Right forelimb (tissue), 1 donor: Measurements from ENCODE around the gene NPPA.
"Not testable (repeated sequence)": the region's sequence is repeated elsewhere in the genome, so short reads cannot be mapped to it uniquely, and the experiment has no call there.

Experiments used
- DNase-seq: peaks from one replicate; pipeline ENCODE4 v3.0.0-alpha.2; 2018

NPPA gene

GRCh38 chr1:11805422-11806306 is 41.9 kb downstream of the NPPA start, which contains the start of the genes CLCN6 and MTHFR:
Gene CLCN6, plus strand, starts transcription at chr1:11806191. Its CDS starts 72 bp downstream, at chr1:11806263.
Gene MTHFR, minus strand, starts transcription at chr1:11805964. Its CDS starts 2,848 bp downstream, at chr1:11803116.
- DNase-seq = peak; percentile 99

- peak; percentile 66 for DNase-seq
These were observed 42.7 kb downstream of the NPPA start for GRCh38 chr1:11804666-11805421.

- not testable (repeated sequence) for DNase-seq
These were observed 43.5 kb downstream of the NPPA start for GRCh38 chr1:11803924-11804665.

- peak; percentile 92 for DNase-seq
These were observed 44.4 kb downstream of the NPPA start for GRCh38 chr1:11802973-11803885.

- no peak for DNase-seq
These were observed 45.0 kb downstream of the NPPA start for GRCh38 chr1:11802616-11802972.

- no peak for DNase-seq
These were observed 46.7 kb downstream of the NPPA start for GRCh38 chr1:11800756-11801433.

GRCh38 chr1:11800391-11800755 is 47.2 kb downstream of the NPPA start:
- no peak for DNase-seq

GRCh38 chr1:11799896-11800295 is 47.7 kb downstream of the NPPA start:
- no peak for DNase-seq

GRCh38 chr1:11799099-11799498 is 48.5 kb downstream of the NPPA start:
- DNase-seq = no peak

GRCh38 chr1:11797525-11798216 is 49.9 kb downstream of the NPPA start:
- DNase-seq = no peak

GRCh38 chr1:11796036-11796828 is 51.4 kb downstream of the NPPA start:
- DNase-seq = no peak
